ENCODE results near the gene PHLPP1. TPM values are rescaled to one million over a fixed set of nuclear protein-coding genes. Genes with fewer than 3 reads are reported as not detected.

The PHLPP1 gene
- total and polyA plus RNA-seq, 2 of the 13 experiments (the other 11 are each of a cell fraction or from before 2014, with no cell fraction given): 9.8 to 18.5 TPM

- ChIA-PET CTCF (ENCODE audit: low intra/inter-chr PET ratio, low total read pairs) (no interaction called here), POLR2A (interaction anchor here (1.0 to 3.4 kb wide), 10 partner anchors 9 to 218 kb away, joined by 3 to 34 read pairs (median 6); partner anchors contain the start of genes PHLPP1 and ZCCHC2)
- intact Hi-C loops (cut with micrococcal nuclease; ENCODE audit: unreplicated experiment): loop anchor here (1.0 to 5.0 kb wide), 3 partner anchors 24 to 46 kb away; no protein-coding TSS in a partner anchor
- Histone ChIP-seq H3K9ac (ENCODE audit: insufficient read depth, low read depth, low read length) (peak overlapping the region; percentile 81), H3K9me3 (ENCODE audit: low read length) (no peaks in the 10 kb centered on the region), H3K36me3 (replicated peaks in 1 of 2; ENCODE audit: control insufficient read depth in 1 of 2, insufficient read depth in 2 of 2, low read length in 2 of 2) (no peaks in the 10 kb centered on the region), H4K20me1 (ENCODE audit: insufficient read depth, low read length) (no peaks in the 10 kb centered on the region), H2AFZ (ENCODE audit: low read length) (no peak overlapping the region), H3K27me3 (ENCODE audit: control insufficient read depth in 1 of 2, insufficient read depth in 2 of 2, low read length in 2 of 2) (no peaks in the 10 kb centered on the region), H3K79me2 (ENCODE audit: insufficient read depth, low read length) (peaks cover 88% of the 10 kb centered on the region), H3K4me2 (ENCODE audit: low read depth, low read length) (peak overlapping the region; percentile 88), H3K27ac (ENCODE audit: extremely low read length, insufficient read depth, low read length) (peak overlapping the region; percentile 92), H3K4me1 (ENCODE audit: insufficient read depth, low read length) (peaks cover 80% of the 10 kb centered on the region), H3K4me3 (replicated peaks in 1 of 3; ENCODE audit: insufficient read depth in 1 of 3, low read depth in 2 of 3, low read length in 3 of 3) (peak overlapping the region; percentile 56 to 66 (median 59))
- FAIRE-seq: peak; percentile 83
- peak; percentile 93 for DNase-seq (ENCODE audit: low spot score)
- BruUV-seq (replicated peaks): no TSS peak
- 2% methylated on average over 4 of the region's 4 CpGs for WGBS (ENCODE audit: low lambda C conversion rate)
- ATAC-seq: peak; percentile 84
- in situ Hi-C loops (cut with HindIII; ENCODE audit: extremely low pct_ligation_motif_present, low pct_unique_long_range_greater_than_20kb): no loop called here
- TF ChIP-seq, protein P1, sequence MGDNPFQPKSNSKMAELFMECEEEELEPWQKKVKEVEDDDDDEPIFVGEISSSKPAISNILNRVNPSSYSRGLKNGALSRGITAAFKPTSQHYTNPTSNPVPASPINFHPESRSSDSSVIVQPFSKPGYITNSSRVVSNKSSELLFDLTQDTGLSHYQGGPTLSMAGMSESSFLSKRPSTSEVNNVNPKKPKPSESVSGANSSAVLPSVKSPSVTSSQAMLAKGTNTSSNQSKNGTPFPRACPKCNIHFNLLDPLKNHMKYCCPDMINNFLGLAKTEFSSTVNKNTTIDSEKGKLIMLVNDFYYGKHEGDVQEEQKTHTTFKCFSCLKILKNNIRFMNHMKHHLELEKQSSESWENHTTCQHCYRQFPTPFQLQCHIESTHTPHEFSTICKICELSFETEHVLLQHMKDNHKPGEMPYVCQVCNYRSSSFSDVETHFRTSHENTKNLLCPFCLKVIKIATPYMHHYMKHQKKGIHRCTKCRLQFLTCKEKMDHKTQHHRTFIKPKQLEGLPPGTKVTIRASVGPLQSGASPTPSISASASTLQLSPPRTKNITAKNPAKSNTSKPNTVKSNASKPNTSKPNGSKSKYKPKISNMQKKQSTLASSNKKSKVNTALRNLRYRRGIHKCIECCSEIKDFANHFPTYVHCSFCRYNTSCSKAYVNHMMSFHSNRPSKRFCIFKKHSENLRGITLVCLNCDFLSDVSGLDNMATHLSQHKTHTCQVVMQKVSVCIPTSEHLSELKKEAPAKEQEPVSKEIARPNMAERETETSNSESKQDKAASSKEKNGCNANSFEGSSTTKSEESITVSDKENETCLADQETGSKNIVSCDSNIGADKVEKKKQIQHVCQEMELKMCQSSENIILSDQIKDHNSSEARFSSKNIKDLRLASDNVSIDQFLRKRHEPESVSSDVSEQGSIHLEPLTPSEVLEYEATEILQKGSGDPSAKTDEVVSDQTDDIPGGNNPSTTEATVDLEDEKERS (CRISPR knock-in tag; IDR thresholded peaks at IDR 0.05): no peak
- TF ChIP-seq, protein P2, sequence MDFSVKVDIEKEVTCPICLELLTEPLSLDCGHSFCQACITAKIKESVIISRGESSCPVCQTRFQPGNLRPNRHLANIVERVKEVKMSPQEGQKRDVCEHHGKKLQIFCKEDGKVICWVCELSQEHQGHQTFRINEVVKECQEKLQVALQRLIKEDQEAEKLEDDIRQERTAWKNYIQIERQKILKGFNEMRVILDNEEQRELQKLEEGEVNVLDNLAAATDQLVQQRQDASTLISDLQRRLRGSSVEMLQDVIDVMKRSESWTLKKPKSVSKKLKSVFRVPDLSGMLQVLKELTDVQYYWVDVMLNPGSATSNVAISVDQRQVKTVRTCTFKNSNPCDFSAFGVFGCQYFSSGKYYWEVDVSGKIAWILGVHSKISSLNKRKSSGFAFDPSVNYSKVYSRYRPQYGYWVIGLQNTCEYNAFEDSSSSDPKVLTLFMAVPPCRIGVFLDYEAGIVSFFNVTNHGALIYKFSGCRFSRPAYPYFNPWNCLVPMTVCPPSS (IDR thresholded peaks at IDR 0.05): no peak
- TF ChIP-seq FOXP1 (IDR thresholded peaks at IDR 0.05) (no peak), FOXP1 (CRISPR knock-in tag; IDR thresholded peaks at IDR 0.05) (peak; percentile 80), PHF21A (CRISPR knock-in tag; IDR thresholded peaks at IDR 0.05) (peak; percentile 79; the same call in 1 of the 2 replicates), MBD4 (IDR thresholded peaks at IDR 0.05; ENCODE audit: borderline replicate concordance, low read length) (peak; percentile 51; the same call in 1 of the 2 replicates), ZNF557 (CRISPR knock-in tag; IDR thresholded peaks at IDR 0.05) (0 out of 2 replicates have a peak, but pooled peaks have one; percentile 17), IKZF5 (CRISPR knock-in tag; IDR thresholded peaks at IDR 0.05) (no peak), ZNF207 (IDR thresholded peaks at IDR 0.05; ENCODE audit: borderline replicate concordance) (no peak), HNF4A (CRISPR knock-in tag; IDR thresholded peaks at IDR 0.05) (peak; percentile 89), POLR2AphosphoS5 (IDR thresholded peaks at IDR 0.05; ENCODE audit: low read depth, low read length) (peak; percentile 57), ZNF816 (CRISPR knock-in tag; IDR thresholded peaks at IDR 0.05; ENCODE audit: borderline replicate concordance) (no peak), NRL (CRISPR knock-in tag; IDR thresholded peaks at IDR 0.05; ENCODE audit: borderline replicate concordance) (no peak), ZNF878 (CRISPR knock-in tag; IDR thresholded peaks at IDR 0.05) (peak; percentile 70; the same call in 1 of the 2 replicates), ZFY (CRISPR knock-in tag; IDR thresholded peaks at IDR 0.05) (peak; percentile 16; the same call in 1 of the 2 replicates)
- TF ChIP-seq, protein P3, sequence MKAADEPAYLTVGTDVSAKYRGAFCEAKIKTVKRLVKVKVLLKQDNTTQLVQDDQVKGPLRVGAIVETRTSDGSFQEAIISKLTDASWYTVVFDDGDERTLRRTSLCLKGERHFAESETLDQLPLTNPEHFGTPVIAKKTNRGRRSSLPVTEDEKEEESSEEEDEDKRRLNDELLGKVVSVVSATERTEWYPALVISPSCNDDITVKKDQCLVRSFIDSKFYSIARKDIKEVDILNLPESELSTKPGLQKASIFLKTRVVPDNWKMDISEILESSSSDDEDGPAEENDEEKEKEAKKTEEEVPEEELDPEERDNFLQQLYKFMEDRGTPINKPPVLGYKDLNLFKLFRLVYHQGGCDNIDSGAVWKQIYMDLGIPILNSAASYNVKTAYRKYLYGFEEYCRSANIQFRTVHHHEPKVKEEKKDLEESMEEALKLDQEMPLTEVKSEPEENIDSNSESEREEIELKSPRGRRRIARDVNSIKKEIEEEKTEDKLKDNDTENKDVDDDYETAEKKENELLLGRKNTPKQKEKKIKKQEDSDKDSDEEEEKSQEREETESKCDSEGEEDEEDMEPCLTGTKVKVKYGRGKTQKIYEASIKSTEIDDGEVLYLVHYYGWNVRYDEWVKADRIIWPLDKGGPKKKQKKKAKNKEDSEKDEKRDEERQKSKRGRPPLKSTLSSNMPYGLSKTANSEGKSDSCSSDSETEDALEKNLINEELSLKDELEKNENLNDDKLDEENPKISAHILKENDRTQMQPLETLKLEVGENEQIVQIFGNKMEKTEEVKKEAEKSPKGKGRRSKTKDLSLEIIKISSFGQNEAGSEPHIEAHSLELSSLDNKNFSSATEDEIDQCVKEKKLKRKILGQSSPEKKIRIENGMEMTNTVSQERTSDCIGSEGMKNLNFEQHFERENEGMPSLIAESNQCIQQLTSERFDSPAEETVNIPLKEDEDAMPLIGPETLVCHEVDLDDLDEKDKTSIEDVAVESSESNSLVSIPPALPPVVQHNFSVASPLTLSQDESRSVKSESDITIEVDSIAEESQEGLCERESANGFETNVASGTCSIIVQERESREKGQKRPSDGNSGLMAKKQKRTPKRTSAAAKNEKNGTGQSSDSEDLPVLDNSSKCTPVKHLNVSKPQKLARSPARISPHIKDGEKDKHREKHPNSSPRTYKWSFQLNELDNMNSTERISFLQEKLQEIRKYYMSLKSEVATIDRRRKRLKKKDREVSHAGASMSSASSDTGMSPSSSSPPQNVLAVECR (CRISPR knock-in tag; IDR thresholded peaks at IDR 0.05; ENCODE audit: borderline replicate concordance): no peak
These were observed 25.8 kb downstream of the PHLPP1 start for GRCh38 chr18:62741118-62741566.
